ENCODE measurements around the gene KCNQ2. TPM values are rescaled to one million over a fixed set of nuclear protein-coding genes. Genes with fewer than 3 reads are reported as not detected.

The KCNQ2 gene
- total and polyA plus RNA-seq, 10 donors = 0.13 to 3.5 (median 0.45) TPM; not detected in 2

DNA sequence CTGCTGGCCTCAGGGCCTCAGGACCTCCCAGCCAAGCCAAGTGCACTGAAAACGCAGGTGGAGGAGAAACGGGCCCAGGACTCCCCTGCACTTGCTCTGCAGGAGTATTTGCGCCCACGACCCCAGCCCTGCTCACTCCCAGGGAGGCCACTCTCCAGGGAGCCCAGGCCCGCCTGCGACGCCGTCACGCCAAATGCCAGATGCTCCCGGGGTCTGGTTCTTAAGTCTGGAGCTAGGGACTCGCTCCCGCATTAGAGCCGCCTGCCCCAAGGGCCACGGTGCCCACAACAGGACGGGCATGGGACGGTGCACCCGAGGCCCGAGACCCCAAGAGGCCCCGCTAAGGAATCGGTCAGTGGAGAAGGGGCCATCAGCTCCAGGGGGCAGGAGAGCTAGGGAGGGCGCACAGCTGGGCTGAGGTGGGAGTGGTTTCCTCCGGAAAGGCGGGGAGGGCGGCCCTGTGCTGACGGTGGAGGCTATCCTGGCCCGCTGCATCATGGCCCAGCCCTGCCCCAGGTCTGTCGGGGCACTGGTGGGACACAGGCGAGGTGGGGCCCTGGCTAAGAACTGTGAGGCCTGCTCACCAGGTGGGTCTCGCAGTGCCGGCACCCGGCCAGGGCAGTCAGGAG lies 67.2 kb downstream of the KCNQ2 start:
- H3K9me3 ChIP-seq = no peaks in the 10 kb centered on the region
- peaks cover 0 to 51% (median 0%) of the 10 kb centered on the region in 7 donors for H3K27me3 ChIP-seq (replicated peaks in 1 of 7)
- WGBS, 5 donors = 44 to 63% (median 60%) methylated on average over 17 to 31 of the region's 31 CpGs
- H3K4me3 ChIP-seq = no peak overlapping the region
- TF ChIP-seq POLR2AphosphoS5 (IDR thresholded peaks at IDR 0.05) = peak in 1 of 3 donors; percentile 46
- TF ChIP-seq, protein P1, sequence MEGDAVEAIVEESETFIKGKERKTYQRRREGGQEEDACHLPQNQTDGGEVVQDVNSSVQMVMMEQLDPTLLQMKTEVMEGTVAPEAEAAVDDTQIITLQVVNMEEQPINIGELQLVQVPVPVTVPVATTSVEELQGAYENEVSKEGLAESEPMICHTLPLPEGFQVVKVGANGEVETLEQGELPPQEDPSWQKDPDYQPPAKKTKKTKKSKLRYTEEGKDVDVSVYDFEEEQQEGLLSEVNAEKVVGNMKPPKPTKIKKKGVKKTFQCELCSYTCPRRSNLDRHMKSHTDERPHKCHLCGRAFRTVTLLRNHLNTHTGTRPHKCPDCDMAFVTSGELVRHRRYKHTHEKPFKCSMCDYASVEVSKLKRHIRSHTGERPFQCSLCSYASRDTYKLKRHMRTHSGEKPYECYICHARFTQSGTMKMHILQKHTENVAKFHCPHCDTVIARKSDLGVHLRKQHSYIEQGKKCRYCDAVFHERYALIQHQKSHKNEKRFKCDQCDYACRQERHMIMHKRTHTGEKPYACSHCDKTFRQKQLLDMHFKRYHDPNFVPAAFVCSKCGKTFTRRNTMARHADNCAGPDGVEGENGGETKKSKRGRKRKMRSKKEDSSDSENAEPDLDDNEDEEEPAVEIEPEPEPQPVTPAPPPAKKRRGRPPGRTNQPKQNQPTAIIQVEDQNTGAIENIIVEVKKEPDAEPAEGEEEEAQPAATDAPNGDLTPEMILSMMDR (IDR thresholded peaks at IDR 0.05 in 8 of 11, conservative IDR thresholded peaks at IDR 0.05 in 3 of 11) = no peak
- TF ChIP-seq POLR2A (IDR thresholded peaks at IDR 0.05) = no peak
- no peak overlapping the region for H3K27ac ChIP-seq
- intact Hi-C loops (cut with DNase I; ENCODE audit: low total_unique reads) = no loop called here
- DNase-seq = no peak
- H3K4me1 ChIP-seq = peaks cover 0 to 7% (median 0%) of the 10 kb centered on the region in 6 donors
- no peaks in the 10 kb centered on the region for H3K36me3 ChIP-seq

DNA sequence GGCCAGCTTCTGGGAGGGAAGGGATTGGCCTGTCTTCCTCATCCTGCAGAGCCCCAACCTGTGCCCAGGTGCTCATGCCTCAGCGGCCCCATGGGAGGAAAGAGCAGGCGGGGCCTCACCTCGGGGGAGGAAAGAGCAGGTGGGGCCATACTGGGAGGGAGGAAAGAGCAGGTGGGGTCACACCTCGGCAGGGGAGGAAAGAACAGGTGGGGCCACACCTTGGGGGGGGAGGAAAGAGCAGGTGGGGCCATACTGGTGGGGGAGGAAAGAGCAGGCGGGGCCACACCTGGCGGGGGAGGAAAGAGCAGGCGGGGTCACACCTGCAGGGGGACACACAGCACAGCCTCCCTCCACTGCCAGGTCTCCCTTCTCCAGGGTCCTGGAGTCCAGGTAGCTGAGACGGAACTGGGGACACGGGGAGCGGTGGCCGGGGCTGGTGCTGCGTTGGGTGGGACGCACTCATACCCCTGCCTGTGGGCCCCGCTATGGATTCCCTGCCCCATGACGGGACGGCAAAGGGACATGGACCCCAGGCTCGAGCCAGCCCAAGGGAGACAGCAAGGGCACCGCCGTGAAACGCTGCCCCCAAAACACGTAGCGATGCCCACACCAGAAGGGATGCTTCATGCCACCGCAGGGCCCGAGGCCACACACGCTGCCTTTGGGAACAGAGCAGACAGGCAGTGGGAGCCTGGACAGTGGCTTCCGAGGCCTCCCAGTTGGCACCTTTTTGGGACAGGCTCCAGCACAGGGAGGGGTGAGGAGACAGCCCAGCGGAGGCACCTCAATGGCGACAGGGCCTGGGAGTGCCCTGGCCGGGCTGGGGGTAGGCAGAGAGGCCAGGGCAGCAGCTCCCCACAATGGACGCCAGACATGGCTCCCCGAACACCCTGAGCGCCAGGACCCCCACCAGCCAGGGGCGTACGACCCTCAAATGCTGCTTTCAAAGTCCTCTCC lies 68.0 kb downstream of the KCNQ2 start:
- H3K27me3 ChIP-seq (replicated peaks in 1 of 7) = peaks cover 0 to 55% (median 0%) of the 10 kb centered on the region in 7 donors
- no peaks in the 10 kb centered on the region for H3K36me3 ChIP-seq
- TF ChIP-seq POLR2A (IDR thresholded peaks at IDR 0.05) (no peak), POLR2AphosphoS5 (IDR thresholded peaks at IDR 0.05) (no peak)
- TF ChIP-seq, protein P1 (IDR thresholded peaks at IDR 0.05 in 8 of 11, conservative IDR thresholded peaks at IDR 0.05 in 3 of 11) = no peak
- DNase-seq = no peak
- no peak overlapping the region for H3K4me3 ChIP-seq
- peaks cover 0 to 7% (median 0%) of the 10 kb centered on the region in 6 donors for H3K4me1 ChIP-seq
- H3K9me3 ChIP-seq = no peaks in the 10 kb centered on the region
- H3K27ac ChIP-seq = no peak overlapping the region
- 81 to 87% (median 84%) methylated on average over 29 to 34 of the region's 34 CpGs for WGBS, 5 donors
- intact Hi-C loops (cut with DNase I; ENCODE audit: low total_unique reads) = no loop called here

DNA sequence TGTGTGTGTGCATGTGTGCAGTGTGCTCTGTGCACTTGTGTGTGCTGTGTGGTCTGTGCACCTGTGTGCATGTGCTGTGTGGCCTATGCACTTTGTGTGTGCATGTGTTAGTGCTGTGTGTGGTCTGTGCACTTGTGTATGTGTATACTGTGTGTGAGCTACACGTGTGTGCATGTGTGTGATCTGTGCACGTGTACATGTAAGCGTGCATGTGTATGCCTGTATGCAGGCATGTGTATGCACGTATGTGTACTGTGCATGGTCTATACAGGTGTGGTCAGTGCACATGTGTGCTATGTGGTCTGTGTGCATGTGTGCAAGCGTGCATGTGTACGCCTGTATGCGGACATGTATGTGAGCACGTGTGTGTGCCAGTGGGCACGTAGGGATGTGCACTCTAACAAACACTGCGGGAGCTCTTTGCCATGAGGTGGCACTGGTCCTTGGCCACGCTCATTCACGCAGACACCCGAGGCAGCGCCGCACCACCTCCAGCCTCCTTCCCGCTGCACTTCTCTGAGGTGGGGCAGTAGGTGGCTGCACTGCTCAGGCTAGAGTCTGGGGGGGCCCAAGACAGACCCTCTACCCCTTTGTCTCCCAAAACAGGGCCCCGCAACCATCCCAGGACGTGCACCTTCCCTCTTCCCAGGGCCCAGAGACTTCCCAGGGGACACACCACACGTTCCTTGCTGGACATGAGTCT lies 68.9 kb downstream of the KCNQ2 start:
- no peak overlapping the region for H3K27ac ChIP-seq
- no peaks in the 10 kb centered on the region for H3K9me3 ChIP-seq
- WGBS, 5 donors = 84 to 91% (median 87%) methylated on average over 18 to 19 of the region's 19 CpGs
- H3K4me3 ChIP-seq = no peak overlapping the region
- H3K36me3 ChIP-seq = no peaks in the 10 kb centered on the region
- intact Hi-C loops (cut with DNase I; ENCODE audit: low total_unique reads) = no loop called here
- H3K4me1 ChIP-seq = peaks cover 0 to 7% (median 0%) of the 10 kb centered on the region in 6 donors
- no peak for DNase-seq
- TF ChIP-seq POLR2AphosphoS5 (IDR thresholded peaks at IDR 0.05) = no peak
- no peak for TF ChIP-seq POLR2A (IDR thresholded peaks at IDR 0.05)
- TF ChIP-seq, protein P1 (IDR thresholded peaks at IDR 0.05 in 8 of 11, conservative IDR thresholded peaks at IDR 0.05 in 3 of 11) = no peak
- H3K27me3 ChIP-seq (replicated peaks in 1 of 7) = peaks cover 0 to 63% (median 0%) of the 10 kb centered on the region in 7 donors

Measured in spleen (tissue), 11 donors.